H1 (cell line): ENCODE results near the gene MFNG. TPM values are rescaled to one million over a fixed set of nuclear protein-coding genes. Genes with fewer than 3 reads are reported as not detected.

Experiments used
- BRCA1 ChIP-seq: IDR thresholded peaks from 2 replicates; pipeline ENCODE4 v1.6.1; 2012; ENCODE audit warnings: low read depth, low read length, improper control_type of control experiment
- CBX5 ChIP-seq: fragments of 300-800, 300-1000 bp; sonication (generic); IDR thresholded peaks from 2 replicates; pipeline ENCODE4 v1.7.1; 2016; ENCODE audit warnings: antibody characterized with exemption, low read length, low read depth
- CHD1 ChIP-seq: IDR thresholded peaks from 2 replicates; pipeline ENCODE4 v1.6.1; 2012; ENCODE audit warnings: low read depth, low read length, improper control_type of control experiment
- E2F6 ChIP-seq: IDR thresholded peaks from 2 replicates; pipeline ENCODE4 v1.6.1; 2012; ENCODE audit warnings: inconsistent platforms
- FOSL1 ChIP-seq: IDR thresholded peaks from 2 replicates; pipeline ENCODE4 v1.6.1; 2011; ENCODE audit warnings: mild to moderate bottlenecking, low read depth, low read length, moderate library complexity; ENCODE audit not compliant: insufficient read depth
- HDAC2 ChIP-seq, 2 experiments: fragments of 300-600 bp in 1 of 2; sonication (generic) in 1 of 2; IDR thresholded peaks; 2 replicates each; pipeline ENCODE4 v1.6.1; 2011 to 2012; ENCODE audit warnings: low read depth in 2 of 2, low read length in 2 of 2, mild to moderate bottlenecking in 2 of 2, moderate library complexity in 2 of 2, borderline replicate concordance in 1 of 2, inconsistent platforms in 1 of 2
- KDM4A ChIP-seq: IDR thresholded peaks from one replicate; pipeline ENCODE4 v1.7.1; 2012; ENCODE audit warnings: low read depth, mild to moderate bottlenecking, moderate library complexity, low read length, inconsistent platforms; ENCODE audit not compliant: severe bottlenecking
- POU5F1 ChIP-seq: IDR thresholded peaks from 2 replicates; pipeline ENCODE4 v1.6.1; 2011; ENCODE audit warnings: low read depth, mild to moderate bottlenecking, low read length, moderate library complexity
- RFX5 ChIP-seq: IDR thresholded peaks from 2 replicates; pipeline ENCODE4 v1.6.1; 2011; ENCODE audit warnings: low read depth, low read length, improper control_type of control experiment, borderline replicate concordance
- SP1 ChIP-seq: IDR thresholded peaks from 2 replicates; pipeline ENCODE4 v1.6.1; 2011; ENCODE audit warnings: low read depth, low read length
- TCF12 ChIP-seq: IDR thresholded peaks from 2 replicates; pipeline ENCODE4 v1.6.1; 2011; ENCODE audit warnings: low read depth, mild to moderate bottlenecking, low read length
- TEAD4 ChIP-seq: IDR thresholded peaks from 2 replicates; pipeline ENCODE4 v1.6.1; 2012; ENCODE audit warnings: low read depth, low read length, inconsistent platforms, mixed read lengths
- USF2 ChIP-seq: IDR thresholded peaks from 2 replicates; pipeline ENCODE4 v1.6.1; 2011; ENCODE audit warnings: low read length, improper control_type of control experiment
- polyA plus RNA-seq, 7 experiments: library from polyadenylated mRNA; depleted of rRNA in 3 of 7; stranded (reverse) in 5 of 7; unstranded in 2 of 7; fragments of >200 nt in 5 of 7; fragments of 200-250 nt in 2 of 7; gene quantifications; 1 replicate in 5 of 7; 2 replicates in 1 of 7; 4 replicates in 1 of 7; pipeline versions ENCODE4 v1.2.1 to v1.2.3, GENCODE V29; 2011 to 2013; ENCODE audit warnings: missing spikeins in 2 of 7, mixed read lengths in 2 of 7
- total RNA-seq: library from RNA; stranded (reverse); fragmentation: NEBNext Ultra II Directional; extraction: Animal tissue kit (Norgen Biotek cat#: 25700); gene quantifications from 2 replicates; pipeline ENCODE4 v1.2.1, GENCODE V29; 2021

MFNG gene
- total and polyA plus RNA-seq, 2 of the 8 experiments (the other 6 are each of a cell fraction or from before 2014, with no cell fraction given) = 1.7 to 5.5 TPM

GRCh38 chr22:37449331-37450001, 36.7 kb downstream of the MFNG start (continued):
- TF ChIP-seq USF2 = no peak
- no peak for TF ChIP-seq RFX5
- no peak for TF ChIP-seq CHD1
- TF ChIP-seq TEAD4 = no peak
- TF ChIP-seq FOSL1 = no peak
- TF ChIP-seq TCF12 = no peak
- TF ChIP-seq POU5F1 = no peak
- TF ChIP-seq KDM4A = no peak
- TF ChIP-seq CBX5 = no peak
- TF ChIP-seq SP1 = no peak
- no peak for TF ChIP-seq HDAC2 (IDR thresholded peaks at IDR 0.05; ENCODE audit: borderline replicate concordance in 1 of 2, low read depth in 2 of 2, low read length in 2 of 2)
- no peak for TF ChIP-seq E2F6
- no peak for TF ChIP-seq BRCA1
